Sigmoid colon (tissue), 4 donors: ENCODE data around the gene ELOVL5.

Experiments used
- CTCF ChIP-seq, 4 experiments: fragments of 450-650 bp in 3 of 4; fragments of 200-600 bp in 1 of 4; IDR thresholded peaks; one replicate each; pipeline ENCODE4 v1.5.1; 2016 to 2019; ENCODE audit warnings: antibody characterized with exemption in 4 of 4, mild to moderate bottlenecking in 3 of 4, moderate library complexity in 2 of 4
- EP300 ChIP-seq, 4 donors: sonication (generic); formaldehyde crosslinking; IDR thresholded peaks; one replicate each; pipeline ENCODE4 v1.6.1; 2017; ENCODE audit warnings: antibody characterized with exemption in 4 of 4

GRCh38 chr6:53258774-53259155 lies 90.0 kb downstream of the ELOVL5 start:
- no peak for TF ChIP-seq EP300 (IDR thresholded peaks at IDR 0.05)
- TF ChIP-seq CTCF (IDR thresholded peaks at IDR 0.05) = no peak
